ENCODE data around the gene SLC12A9. TPM values are rescaled to one million over a fixed set of nuclear protein-coding genes. Genes with fewer than 3 reads are reported as not detected.

The SLC12A9 gene
- total and polyA plus RNA-seq, 12 donors, result 4.8 to 15.7 (median 7.3) TPM

DNA sequence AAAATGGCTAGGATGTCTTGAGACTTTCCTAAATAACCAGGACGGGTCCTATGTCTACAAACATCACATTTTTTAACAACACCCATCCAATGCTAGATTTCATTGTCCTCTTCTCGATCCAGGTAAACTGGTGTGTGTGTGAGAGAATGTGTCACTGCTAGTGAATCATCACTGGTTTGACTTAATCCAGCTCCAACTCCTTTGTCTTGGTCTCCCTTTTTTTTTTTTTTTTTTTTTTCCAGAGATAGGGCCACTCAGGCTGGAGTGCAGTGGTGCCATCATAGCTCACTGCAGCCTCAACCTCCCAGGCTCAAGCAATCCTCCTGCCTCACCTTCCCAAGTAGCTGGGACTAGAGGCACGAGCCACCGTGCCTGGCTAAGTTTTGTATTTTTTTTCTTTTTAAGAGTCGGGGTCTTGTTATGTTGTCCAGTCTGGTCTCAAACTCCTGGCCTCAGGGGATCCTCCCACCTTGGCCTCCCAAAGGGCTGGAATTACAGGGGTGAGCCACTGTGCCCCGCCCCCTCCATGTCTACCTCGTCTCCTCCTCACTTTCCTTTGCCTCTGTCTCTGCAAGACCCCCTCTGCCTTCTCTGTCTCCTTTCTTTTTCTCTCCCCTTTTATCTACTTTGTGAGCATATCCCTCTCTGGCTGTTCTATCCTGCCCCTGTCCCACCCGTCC lies 39.2 kb downstream of the SLC12A9 start:
- Histone ChIP-seq H3K4me3 (peak overlapping the region in 1 of 10 donors; percentile 81), H3K4me1 (peaks cover 16 to 66% (median 51%) of the 10 kb centered on the region in 9 donors), H3K9me3 (no peaks in the 10 kb centered on the region), H3K36me3 (peaks cover 0 to 22% (median 11%) of the 10 kb centered on the region in 9 donors), H3K27ac (no peak overlapping the region), H3K27me3 (peaks cover 13 to 63% (median 23%) of the 10 kb centered on the region in 7 donors)
- WGBS, 2 donors, result 68 to 82% methylated on average over 8 of the region's 8 CpGs
- ATAC-seq (no peak), DNase-seq (no peak)
- TF ChIP-seq, protein P1, sequence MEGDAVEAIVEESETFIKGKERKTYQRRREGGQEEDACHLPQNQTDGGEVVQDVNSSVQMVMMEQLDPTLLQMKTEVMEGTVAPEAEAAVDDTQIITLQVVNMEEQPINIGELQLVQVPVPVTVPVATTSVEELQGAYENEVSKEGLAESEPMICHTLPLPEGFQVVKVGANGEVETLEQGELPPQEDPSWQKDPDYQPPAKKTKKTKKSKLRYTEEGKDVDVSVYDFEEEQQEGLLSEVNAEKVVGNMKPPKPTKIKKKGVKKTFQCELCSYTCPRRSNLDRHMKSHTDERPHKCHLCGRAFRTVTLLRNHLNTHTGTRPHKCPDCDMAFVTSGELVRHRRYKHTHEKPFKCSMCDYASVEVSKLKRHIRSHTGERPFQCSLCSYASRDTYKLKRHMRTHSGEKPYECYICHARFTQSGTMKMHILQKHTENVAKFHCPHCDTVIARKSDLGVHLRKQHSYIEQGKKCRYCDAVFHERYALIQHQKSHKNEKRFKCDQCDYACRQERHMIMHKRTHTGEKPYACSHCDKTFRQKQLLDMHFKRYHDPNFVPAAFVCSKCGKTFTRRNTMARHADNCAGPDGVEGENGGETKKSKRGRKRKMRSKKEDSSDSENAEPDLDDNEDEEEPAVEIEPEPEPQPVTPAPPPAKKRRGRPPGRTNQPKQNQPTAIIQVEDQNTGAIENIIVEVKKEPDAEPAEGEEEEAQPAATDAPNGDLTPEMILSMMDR (IDR thresholded peaks at IDR 0.05), result no peak
- intact Hi-C loops (cut with DNase I), result loop anchor here in 5 of 10 donors (5.0 to 10.0 kb wide), 5 partner anchors 181 to 393 kb away; no protein-coding TSS in a partner anchor

DNA sequence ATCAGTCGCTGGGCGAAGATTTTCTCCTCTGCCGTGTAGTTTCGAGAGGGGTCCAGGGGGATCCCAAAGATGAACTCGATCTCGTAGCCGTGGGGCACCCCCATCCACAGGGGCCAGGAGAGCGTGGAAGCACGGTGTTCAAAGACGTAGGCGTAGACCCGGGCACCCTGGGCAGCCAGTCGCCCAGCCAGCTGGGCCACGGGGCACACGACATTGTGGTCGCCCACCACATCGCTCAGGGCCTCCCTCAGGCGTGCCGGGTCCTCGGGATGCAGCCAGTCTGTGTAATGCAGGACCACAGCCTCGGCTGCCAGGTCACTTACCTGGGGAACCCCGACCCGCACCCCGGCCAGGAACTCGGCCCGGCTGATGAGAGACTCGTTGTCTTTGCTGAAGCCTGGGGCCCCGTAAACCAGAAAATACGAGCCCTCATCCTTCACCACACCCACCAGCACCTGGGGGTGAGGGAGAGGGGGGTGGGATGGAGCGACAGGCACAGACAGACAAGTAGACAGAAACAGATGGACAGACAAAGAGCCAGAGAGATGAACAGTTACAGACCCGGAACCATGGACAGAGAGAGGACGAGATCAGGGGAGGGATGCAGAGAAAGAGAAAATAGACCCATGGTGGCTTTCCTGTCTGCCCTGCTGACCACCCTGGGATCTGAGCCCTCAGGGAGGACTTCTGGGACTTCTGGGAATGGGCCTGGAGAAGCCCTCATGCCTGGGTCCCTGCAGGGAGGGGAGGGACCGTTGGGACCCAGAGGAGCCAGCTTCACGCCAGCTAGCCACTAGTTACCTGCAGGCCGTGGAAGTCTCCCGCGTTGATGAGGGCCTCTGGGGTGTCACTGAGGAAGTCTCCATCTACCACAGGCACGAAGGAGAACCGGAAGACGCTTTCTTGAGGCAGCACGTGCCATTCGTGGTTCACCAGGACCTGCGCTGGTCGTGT lies 40.1 kb downstream of the SLC12A9 start:
- H3K27ac ChIP-seq, result no peak overlapping the region
- peaks cover 16 to 60% (median 45%) of the 10 kb centered on the region in 9 donors for H3K4me1 ChIP-seq
- H3K36me3 ChIP-seq, result peaks cover 0 to 12% (median 2%) of the 10 kb centered on the region in 9 donors
- DNase-seq, result no peak
- no peaks in the 10 kb centered on the region for H3K9me3 ChIP-seq
- no peak overlapping the region for H3K4me3 ChIP-seq
- TF ChIP-seq, protein P1 (IDR thresholded peaks at IDR 0.05), result no peak
- no peak for ATAC-seq
- 91% methylated on average over 44 of the region's 44 CpGs for WGBS, 2 donors
- peaks cover 13 to 71% (median 31%) of the 10 kb centered on the region in 7 donors for H3K27me3 ChIP-seq
- intact Hi-C loops (cut with DNase I), result loop anchor here in 5 of 10 donors (5.0 to 10.0 kb wide), 5 partner anchors 180 to 392 kb away; no protein-coding TSS in a partner anchor

GRCh38 chr7:100893318-100893895 lies 40.9 kb downstream of the SLC12A9 start:
- Histone ChIP-seq H3K27ac (no peak overlapping the region), H3K4me3 (no peak overlapping the region), H3K36me3 (peaks cover 0 to 5% (median 0%) of the 10 kb centered on the region in 9 donors), H3K9me3 (no peaks in the 10 kb centered on the region), H3K27me3 (peaks cover 13 to 79% (median 38%) of the 10 kb centered on the region in 7 donors), H3K4me1 (peaks cover 15 to 53% (median 38%) of the 10 kb centered on the region in 9 donors)
- TF ChIP-seq, protein P1 (IDR thresholded peaks at IDR 0.05), result no peak
- intact Hi-C loops (cut with DNase I), result loop anchor here in 5 of 10 donors (5.0 to 10.0 kb wide), 5 partner anchors 179 to 391 kb away; no protein-coding TSS in a partner anchor
- 93 to 94% methylated on average over 32 of the region's 32 CpGs for WGBS, 2 donors
- DNase-seq (no peak), ATAC-seq (no peak)

All from heart right ventricle (tissue), 16 donors.